Measurements from ENCODE around the gene AQP5.

GRCh38 chr12:49944718-49945117 is 17.0 kb upstream of the AQP5 start:
- TF ChIP-seq POLR2AphosphoS5 (IDR thresholded peaks at IDR 0.05; ENCODE audit: insufficient read depth, low read depth, low read length) (no peak), POLR2A (IDR thresholded peaks at IDR 0.05; ENCODE audit: low read depth, low read length) (no peak), EZH2 (IDR thresholded peaks at IDR 0.05; ENCODE audit: borderline replicate concordance, low read depth, low read length, severe bottlenecking) (no peak), JUN (IDR thresholded peaks at IDR 0.05; ENCODE audit: borderline replicate concordance, insufficient read depth, insufficient read length, low read depth) (no peak), MYC (IDR thresholded peaks at IDR 0.05; ENCODE audit: low read depth, low read length) (no peak), FOS (IDR thresholded peaks at IDR 0.05; ENCODE audit: borderline replicate concordance, insufficient read depth, low read length) (no peak)
- TF ChIP-seq, protein P1, sequence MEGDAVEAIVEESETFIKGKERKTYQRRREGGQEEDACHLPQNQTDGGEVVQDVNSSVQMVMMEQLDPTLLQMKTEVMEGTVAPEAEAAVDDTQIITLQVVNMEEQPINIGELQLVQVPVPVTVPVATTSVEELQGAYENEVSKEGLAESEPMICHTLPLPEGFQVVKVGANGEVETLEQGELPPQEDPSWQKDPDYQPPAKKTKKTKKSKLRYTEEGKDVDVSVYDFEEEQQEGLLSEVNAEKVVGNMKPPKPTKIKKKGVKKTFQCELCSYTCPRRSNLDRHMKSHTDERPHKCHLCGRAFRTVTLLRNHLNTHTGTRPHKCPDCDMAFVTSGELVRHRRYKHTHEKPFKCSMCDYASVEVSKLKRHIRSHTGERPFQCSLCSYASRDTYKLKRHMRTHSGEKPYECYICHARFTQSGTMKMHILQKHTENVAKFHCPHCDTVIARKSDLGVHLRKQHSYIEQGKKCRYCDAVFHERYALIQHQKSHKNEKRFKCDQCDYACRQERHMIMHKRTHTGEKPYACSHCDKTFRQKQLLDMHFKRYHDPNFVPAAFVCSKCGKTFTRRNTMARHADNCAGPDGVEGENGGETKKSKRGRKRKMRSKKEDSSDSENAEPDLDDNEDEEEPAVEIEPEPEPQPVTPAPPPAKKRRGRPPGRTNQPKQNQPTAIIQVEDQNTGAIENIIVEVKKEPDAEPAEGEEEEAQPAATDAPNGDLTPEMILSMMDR (IDR thresholded peaks at IDR 0.05; ENCODE audit: extremely low read depth in 1 of 2, insufficient read depth in 1 of 2, low read depth in 1 of 2, low read length in 2 of 2) = no peak
- TF ChIP-seq, protein P2, sequence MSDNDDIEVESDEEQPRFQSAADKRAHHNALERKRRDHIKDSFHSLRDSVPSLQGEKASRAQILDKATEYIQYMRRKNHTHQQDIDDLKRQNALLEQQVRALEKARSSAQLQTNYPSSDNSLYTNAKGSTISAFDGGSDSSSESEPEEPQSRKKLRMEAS (IDR thresholded peaks at IDR 0.05; ENCODE audit: insufficient read depth, insufficient read length) = no peak

All from endothelial cell of umbilical vein (primary cell).